Activated B cell treated with CpG ODN at 0.5 μM for 24 hours (primary cell): Measurements from ENCODE around the gene ARHGAP15. TPM values are rescaled to one million over a fixed set of nuclear protein-coding genes. Genes with fewer than 3 reads are reported as not detected.
A peak's percentile ranks its signal among the peaks of the same experiment; 100 is the strongest.

Experiments
- ATAC-seq: fragments of 200-7000 bp; cut with Tn5 transposase; one replicate; pipeline ENCODE4 v1.10.0; 2021; ENCODE audit warnings: low read depth, mild to moderate bottlenecking, moderate library complexity
- CTCF ChIA-PET: fragments of 350-600 bp; sonication (Branson Sonifier 250); formaldehyde crosslinking; loops from one replicate; lab custom pipeline; 2021; ENCODE audit warnings: antibody characterized with exemption; lab: Charles Lee
- POLR2A ChIA-PET: fragments of 350-600 bp; sonication (Branson Sonifier 250); formaldehyde crosslinking; loops from one replicate; lab custom pipeline; 2021; ENCODE audit warnings: antibody characterized with exemption; lab: Charles Lee
- DNase-seq: peaks from one replicate; pipeline ENCODE4 v3.0.0; 2022
- H3K27ac Mint-ChIP-seq: one replicate; pipeline ENCODE4 v1.8.0; 2020; ENCODE audit warnings: mixed read lengths
- H3K27me3 Mint-ChIP-seq: one replicate; pipeline ENCODE4 v1.8.0; 2021; ENCODE audit warnings: mixed read lengths
- H3K36me3 Mint-ChIP-seq: one replicate; pipeline ENCODE4 v1.8.0; 2021; ENCODE audit warnings: low read depth, mixed read lengths
- H3K4me1 Mint-ChIP-seq: one replicate; pipeline ENCODE4 v1.8.0; 2021; ENCODE audit warnings: mixed read lengths
- H3K4me3 Mint-ChIP-seq: one replicate; pipeline ENCODE4 v1.8.0; 2020; ENCODE audit warnings: mild to moderate bottlenecking, mixed read lengths
- H3K9me3 Mint-ChIP-seq: one replicate; pipeline ENCODE4 v1.8.0; 2020; ENCODE audit warnings: mixed read lengths
- CTCF ChIP-seq: fragments of 200-600 bp; IDR thresholded peaks from one replicate; pipeline ENCODE4 v1.8.0; 2022; ENCODE audit warnings: antibody characterized with exemption, mild to moderate bottlenecking
- intact Hi-C: fragments of 100-400 bp; cut with micrococcal nuclease; formaldehyde crosslinking; loops from one replicate; pipeline ENCODE4 v1.15.1; 2024
- total RNA-seq: library from RNA; stranded (reverse); gene quantifications from 2 replicates; pipeline ENCODE4 v1.2.3, GENCODE V29; 2022

The ARHGAP15 gene
- total RNA-seq, 1 donor from 2014 or later, result 112 TPM

- intact Hi-C loops, result loop anchor here (1.0 to 2.0 kb wide), 6 partner anchors 34 to 127 kb away; no protein-coding TSS in a partner anchor
- Mint-ChIP-seq H3K36me3 (peaks cover 54% of the 10 kb centered on the region), H3K9me3 (no peaks in the 10 kb centered on the region), H3K4me1 (peaks cover 76% of the 10 kb centered on the region), H3K27me3 (no peaks in the 10 kb centered on the region), H3K4me3 (no peak overlapping the region), H3K27ac (peak overlapping the region; percentile 37)
- no peak for DNase-seq
- ATAC-seq, result peak; percentile 95
- ChIA-PET CTCF (interaction anchor here (0.6 to 9.0 kb wide), 32 partner anchors 9 to 1055 kb away, joined by 3 to 143 read pairs (median 4); partner anchors contain the start of gene ARHGAP15), POLR2A (interaction anchor here (0.9 to 1.6 kb wide), 6 partner anchors 9 to 99 kb away, joined by 3 to 8 read pairs (median 4); partner anchors contain the start of gene ARHGAP15)
- no peak for TF ChIP-seq CTCF
Observed at GRCh38 chr2:143162123-143162837, 33.1 kb downstream of the ARHGAP15 start.

GRCh38 chr2:143162997-143163396, 33.8 kb downstream of the ARHGAP15 start:
- Mint-ChIP-seq H3K36me3 (peaks cover 53% of the 10 kb centered on the region), H3K27me3 (no peaks in the 10 kb centered on the region), H3K27ac (no peak overlapping the region), H3K9me3 (no peaks in the 10 kb centered on the region), H3K4me1 (peaks cover 75% of the 10 kb centered on the region), H3K4me3 (no peak overlapping the region)
- ChIA-PET POLR2A (interaction anchor here (1.5 kb wide), 1 partner anchor 8 kb away, joined by 6 read pairs; no protein-coding TSS in a partner anchor), CTCF (interaction anchor here (0.6 to 9.0 kb wide), 10 partner anchors 10 to 1055 kb away, joined by 3 to 143 read pairs (median 10); partner anchors contain the start of gene ARHGAP15)
- DNase-seq (no peak), ATAC-seq (no peak)
- intact Hi-C loops, result loop anchor here (1.0 to 2.0 kb wide), 7 partner anchors 14 to 128 kb away; no protein-coding TSS in a partner anchor
- TF ChIP-seq CTCF, result no peak

- Mint-ChIP-seq H3K36me3 (peaks cover 55% of the 10 kb centered on the region), H3K27me3 (no peaks in the 10 kb centered on the region), H3K4me1 (peaks cover 71% of the 10 kb centered on the region), H3K4me3 (no peak overlapping the region), H3K9me3 (no peaks in the 10 kb centered on the region), H3K27ac (no peak overlapping the region)
- ChIA-PET CTCF (interaction anchor here (1.2 to 9.0 kb wide), 4 partner anchors 10 to 96 kb away, joined by 4 to 143 read pairs (median 92); no protein-coding TSS in a partner anchor), POLR2A (no interaction called here)
- ATAC-seq (no peak), DNase-seq (no peak)
- intact Hi-C loops, result loop anchor here (1.0 to 2.0 kb wide), 2 partner anchors 14 to 129 kb away; no protein-coding TSS in a partner anchor
- no peak for TF ChIP-seq CTCF
Observed at GRCh38 chr2:143163499-143163898, 34.3 kb downstream of the ARHGAP15 start.

DNA sequence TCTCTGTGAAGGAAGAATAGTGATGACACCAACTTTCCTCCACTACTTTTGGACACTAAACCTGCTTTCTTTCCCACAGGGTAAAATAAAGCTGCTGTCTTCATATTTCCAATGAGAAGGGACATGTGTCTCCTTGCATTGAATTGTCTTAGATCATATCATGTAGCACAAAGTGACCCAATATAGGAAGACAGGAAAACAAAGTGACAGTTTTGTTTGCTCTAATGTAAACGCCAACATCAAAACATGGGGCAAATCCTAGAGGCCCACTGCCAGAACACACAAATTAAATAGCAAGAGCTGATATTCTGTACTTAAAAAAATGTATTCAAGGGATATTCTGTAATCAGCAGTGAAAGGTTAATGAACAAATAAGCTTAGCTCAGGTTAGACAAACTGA, 36.1 kb downstream of the ARHGAP15 start:
- DNase-seq (no peak), ATAC-seq (no peak)
- POLR2A ChIA-PET, result no interaction called here
- intact Hi-C loops, result no loop called here
- Mint-ChIP-seq H3K27ac (no peak overlapping the region), H3K4me3 (no peak overlapping the region), H3K27me3 (no peaks in the 10 kb centered on the region), H3K9me3 (no peaks in the 10 kb centered on the region), H3K36me3 (peaks cover 64% of the 10 kb centered on the region), H3K4me1 (peaks cover 64% of the 10 kb centered on the region)
- no peak for TF ChIP-seq CTCF
- CTCF ChIA-PET, result no interaction called here

- Mint-ChIP-seq H3K27ac (no peak overlapping the region), H3K4me3 (no peak overlapping the region), H3K27me3 (no peaks in the 10 kb centered on the region), H3K36me3 (peaks cover 68% of the 10 kb centered on the region), H3K9me3 (no peaks in the 10 kb centered on the region), H3K4me1 (peaks cover 43% of the 10 kb centered on the region)
- ATAC-seq (no peak), DNase-seq (no peak)
- ChIA-PET POLR2A (no interaction called here), CTCF (interaction anchor here (1.3 kb wide), 1 partner anchor 58 kb away, joined by 3 read pairs; no protein-coding TSS in a partner anchor)
- intact Hi-C loops, result no loop called here
- no peak for TF ChIP-seq CTCF
Observed at GRCh38 chr2:143169105-143169504, 39.9 kb downstream of the ARHGAP15 start.
